Activated CD4-positive, CD25-positive, alpha-beta regulatory T cell (primary cell): ENCODE data around the gene ADAMTSL1.
"Not testable (repeated sequence)": the region's sequence is repeated elsewhere in the genome, so short reads cannot be mapped to it uniquely, and the experiment has no call there.

ENCODE experiments used
- DNase-seq, 4 experiments: peaks; one replicate each; lab custom pipeline; 2025; lab: John Stamatoyannopoulos, UW

ADAMTSL1 gene

GRCh38 chr9:18906656-18907395 is 432.9 kb downstream of the ADAMTSL1 start:
- no peak for DNase-seq

GRCh38 chr9:18907927-18908625 is 434.1 kb downstream of the ADAMTSL1 start:
- no peak for DNase-seq

DNA sequence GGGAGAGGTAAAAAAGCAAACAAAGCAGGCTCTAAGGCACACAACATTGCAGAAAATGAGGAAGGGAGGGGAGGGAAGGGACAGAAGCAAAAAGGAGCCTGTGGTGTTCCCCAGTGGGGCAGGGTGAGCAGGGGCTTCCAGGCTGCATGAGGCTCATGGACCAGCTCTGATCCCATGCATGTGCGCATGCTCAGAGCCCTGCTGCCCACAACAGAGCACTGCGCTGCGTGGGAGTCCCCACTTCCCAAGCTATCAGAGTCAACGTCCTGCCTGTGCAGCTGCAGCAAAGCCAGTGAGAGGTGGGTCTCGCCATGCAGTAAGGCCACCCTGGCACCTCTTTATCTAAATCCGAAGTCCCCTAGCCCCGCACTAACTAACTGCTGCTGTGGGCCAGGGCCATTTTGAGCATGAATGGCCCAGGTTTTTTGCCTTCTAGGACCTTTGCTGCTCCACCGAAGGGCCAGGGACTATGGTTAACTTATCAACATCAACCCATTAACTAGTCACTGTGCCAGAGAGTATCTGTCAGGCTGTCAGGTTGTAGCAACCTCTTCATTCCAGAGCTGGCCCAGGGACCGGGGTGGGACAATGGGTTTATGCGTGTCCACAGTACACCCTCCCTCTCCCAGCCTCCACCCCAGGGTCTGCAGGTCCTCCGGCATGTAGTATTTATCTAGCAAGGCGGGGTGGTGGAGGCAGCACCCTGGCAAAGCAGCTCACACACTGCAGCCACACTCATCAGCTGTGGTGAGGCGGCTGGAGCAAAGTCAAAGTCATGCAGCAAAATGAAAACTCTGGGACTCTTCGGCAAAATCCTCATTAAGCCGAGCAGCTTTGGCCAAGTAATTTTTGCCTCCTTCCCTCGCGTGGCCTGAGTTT is 435.4 kb downstream of the ADAMTSL1 start:
- no peak for DNase-seq

DNA sequence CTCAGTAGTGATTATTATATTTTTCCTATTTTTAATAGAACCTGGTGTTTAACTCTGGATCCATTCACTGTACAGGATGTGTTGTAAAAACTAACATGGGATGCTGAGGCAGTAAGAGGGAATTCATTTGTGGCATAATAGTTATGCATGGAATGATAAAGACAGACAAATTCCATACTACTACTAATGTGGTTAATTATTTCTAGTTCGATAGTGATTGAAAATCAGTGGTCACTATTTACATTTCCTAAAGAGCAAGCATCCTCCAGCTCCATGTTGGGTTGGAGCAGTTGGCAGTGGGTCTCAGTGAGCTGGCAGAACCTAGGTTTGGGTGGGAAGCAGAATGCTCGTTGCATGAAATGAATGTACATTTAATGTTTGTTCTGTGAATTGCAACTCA is 436.5 kb downstream of the ADAMTSL1 start:
- DNase-seq, result no peak

DNA sequence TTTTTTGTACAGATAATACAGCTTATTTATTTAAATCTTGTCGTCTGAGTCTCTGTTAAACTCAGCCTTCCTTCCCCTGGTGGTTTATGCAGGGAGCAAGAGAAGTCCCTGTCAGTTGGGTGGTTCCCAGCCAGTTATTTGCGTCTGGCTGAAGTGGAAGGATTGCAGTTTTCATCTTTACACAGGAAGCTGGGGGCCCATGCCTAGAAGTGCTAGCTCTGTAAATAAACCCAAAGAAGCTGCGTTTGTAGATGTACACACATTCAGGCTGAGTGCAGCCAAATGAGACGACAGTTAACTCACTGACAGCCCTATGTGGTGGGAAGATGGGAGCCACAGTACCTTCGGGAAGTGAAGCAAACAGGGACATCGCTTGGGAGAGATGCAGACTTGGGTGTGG is 437.0 kb downstream of the ADAMTSL1 start:
- no peak for DNase-seq

GRCh38 chr9:18911714-18912342 is 437.9 kb downstream of the ADAMTSL1 start:
- no peak for DNase-seq

GRCh38 chr9:18920141-18921084 is 446.5 kb downstream of the ADAMTSL1 start:
- DNase-seq, result no peak

GRCh38 chr9:18921366-18922075 is 447.6 kb downstream of the ADAMTSL1 start:
- no peak for DNase-seq

DNA sequence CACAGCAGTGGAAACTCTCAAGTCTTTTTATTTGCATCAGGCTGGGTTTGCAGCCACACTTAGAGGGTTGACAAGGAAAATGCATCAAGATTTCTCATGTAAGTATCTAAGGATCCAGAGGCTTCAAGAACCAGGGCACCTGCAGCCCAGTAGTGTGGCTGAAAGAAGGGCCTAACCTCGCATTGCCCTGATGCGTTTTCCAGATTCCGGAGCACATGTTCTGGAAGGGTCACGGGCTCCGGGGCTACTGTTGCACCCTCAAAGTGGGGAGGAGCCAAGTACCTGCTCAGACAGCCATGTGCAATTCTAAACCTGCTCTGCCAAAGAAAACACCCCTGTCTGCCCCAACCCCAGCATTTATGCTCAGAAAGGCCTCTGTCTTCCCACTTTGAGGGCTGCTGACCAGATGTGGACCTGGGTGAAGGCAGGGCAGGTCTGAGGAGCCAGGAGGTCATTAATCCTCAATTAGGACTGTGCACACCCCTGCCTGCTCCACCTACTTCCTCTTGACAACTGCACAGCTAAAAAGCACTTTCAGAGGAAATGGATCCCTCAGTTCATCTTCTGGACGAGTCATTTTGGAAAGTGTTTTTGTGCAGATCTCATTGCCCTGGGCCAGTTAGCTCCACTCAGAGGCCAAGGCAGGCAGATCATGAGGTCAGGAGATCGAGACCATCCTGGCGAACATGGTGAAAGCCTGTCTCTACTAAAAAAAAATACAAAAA is 448.4 kb downstream of the ADAMTSL1 start:
- DNase-seq, result no peak

DNA sequence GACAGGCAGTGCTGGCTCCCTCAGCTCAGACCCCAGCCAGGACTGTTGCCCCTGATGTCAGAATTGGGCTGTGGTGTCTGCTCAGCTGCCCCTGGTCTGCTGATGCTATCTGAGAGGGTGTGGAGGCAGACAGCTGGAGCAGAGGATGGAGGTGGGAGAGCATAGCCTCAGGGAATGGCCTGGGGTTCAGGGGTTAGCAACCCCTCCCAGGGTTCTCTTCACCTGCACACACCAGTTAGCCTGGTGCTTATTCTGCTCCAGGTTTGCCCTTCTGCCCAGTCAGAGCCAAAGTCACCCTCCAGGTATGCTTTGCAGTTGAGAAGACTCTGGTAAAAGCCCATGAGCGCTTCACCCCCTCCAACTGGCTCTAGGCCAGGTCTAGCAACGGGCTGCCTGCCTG is 449.2 kb downstream of the ADAMTSL1 start:
- DNase-seq, result no peak

GRCh38 chr9:18923671-18924430 is 449.9 kb downstream of the ADAMTSL1 start:
- no peak for DNase-seq

- DNase-seq, result no peak
Measured at GRCh38 chr9:18925880-18926279, 451.9 kb downstream of the ADAMTSL1 start.

DNA sequence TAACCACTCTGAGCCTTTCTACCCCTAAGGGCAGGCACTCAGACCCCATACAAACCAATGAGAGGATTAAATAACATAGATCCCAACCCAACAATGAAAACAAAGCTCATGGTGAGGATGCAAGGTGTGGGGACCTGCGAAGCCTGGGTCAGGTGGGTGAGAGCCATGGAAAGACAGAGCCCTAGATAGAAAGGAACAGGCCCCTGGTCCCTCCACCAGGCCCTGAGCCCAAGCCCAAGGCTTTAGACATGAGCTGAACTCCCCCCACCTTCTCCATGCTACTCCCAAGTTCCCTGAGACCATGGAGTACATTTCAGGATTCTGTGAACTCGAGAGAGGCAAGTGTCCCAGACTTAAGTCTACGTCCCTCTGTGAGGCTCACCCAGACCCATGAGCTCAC is 452.6 kb downstream of the ADAMTSL1 start:
- no peak for DNase-seq

DNA sequence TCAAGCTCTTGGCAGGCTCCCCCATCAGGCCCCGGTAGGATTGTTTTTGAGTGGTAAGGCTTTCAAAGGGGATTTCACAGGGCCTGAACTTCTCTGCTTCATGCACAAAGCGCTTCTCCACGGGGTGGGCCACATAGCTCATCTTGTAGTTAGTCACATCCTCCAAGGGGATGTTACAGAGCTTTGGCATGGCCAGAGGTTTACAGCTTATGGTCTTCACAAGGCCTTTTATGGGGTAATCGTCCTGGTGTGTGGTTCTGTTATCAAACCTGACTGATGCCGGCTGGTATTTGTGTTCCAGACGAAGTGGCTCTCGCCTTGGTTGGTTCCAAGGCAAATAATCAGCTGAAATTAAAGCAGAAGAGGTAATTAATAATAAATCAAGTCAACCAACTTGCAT is 454.8 kb downstream of the ADAMTSL1 start:
- no peak for DNase-seq

GRCh38 chr9:18930611-18931010 is 456.7 kb downstream of the ADAMTSL1 start:
- DNase-seq, result not testable (repeated sequence)

- DNase-seq, result no peak
Measured at GRCh38 chr9:18935541-18935940, 461.6 kb downstream of the ADAMTSL1 start.

- DNase-seq, result no peak
Measured at GRCh38 chr9:18936094-18936871, 462.3 kb downstream of the ADAMTSL1 start.

DNA sequence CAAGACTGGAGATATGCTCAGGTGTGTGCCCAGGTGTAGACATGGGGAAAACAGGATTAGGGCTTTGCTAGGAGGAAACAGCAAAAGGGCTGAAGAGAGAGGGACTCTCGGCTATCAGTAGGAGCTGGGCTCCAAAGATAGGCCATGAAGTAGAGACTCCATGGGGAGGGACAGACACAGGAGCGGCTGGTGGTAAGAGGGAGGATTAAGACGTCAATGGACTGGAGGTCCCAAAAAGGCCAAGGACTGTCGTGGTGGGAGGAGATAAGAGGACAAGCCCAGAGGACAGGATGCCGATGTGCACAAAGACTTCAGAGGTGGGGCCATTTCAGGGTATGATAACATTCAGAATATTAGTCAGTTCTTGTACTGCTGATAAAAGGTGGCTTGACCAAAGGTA is 466.0 kb downstream of the ADAMTSL1 start:
- no peak for DNase-seq
